ENCODE results near the gene RUNX1.

RUNX1 gene

DNA sequence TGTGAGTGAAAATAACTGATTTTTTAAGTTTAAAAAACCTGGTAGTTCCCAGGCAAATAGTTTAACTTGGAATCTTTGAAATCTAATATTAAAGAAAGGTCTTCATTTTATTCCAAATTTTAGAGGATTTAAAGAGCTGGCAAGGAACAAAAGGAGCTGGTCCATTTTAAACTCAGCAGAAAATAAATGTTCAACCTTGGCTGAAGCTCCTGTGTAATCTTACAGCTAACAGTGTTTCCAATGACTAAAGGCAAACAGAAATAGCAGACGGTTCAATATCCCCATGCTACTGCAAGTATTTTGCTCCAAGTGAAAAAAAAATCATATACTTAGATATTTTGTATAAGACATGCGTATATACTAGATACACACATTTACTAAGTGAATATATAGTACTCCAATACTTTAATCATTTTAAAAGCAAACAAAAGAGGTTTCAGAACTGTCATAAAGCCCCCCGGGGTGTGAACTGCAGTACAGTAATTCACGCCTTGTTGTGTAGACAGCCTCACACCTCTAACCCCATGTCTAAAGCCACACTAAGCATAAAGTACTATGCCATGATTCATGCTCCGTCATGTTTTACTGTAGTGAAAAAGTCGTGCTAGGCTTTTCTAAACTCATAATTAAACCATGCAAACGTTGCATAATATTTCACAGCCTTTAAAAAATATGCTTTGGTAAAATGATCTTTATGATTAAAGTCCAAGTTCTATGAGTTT is 248.1 kb downstream of the RUNX1 start:
- Mint-ChIP-seq H3K4me1 (peaks cover 61% of the 10 kb centered on the region), H3K4me3 (no peak overlapping the region), H3K27ac (peak overlapping the region; percentile 8 to 88 (median 59)), H3K9me3 (peaks cover 21% of the 10 kb centered on the region), H3K27me3 (ENCODE audit: low read depth) (peaks cover 8% of the 10 kb centered on the region), H3K36me3 (ENCODE audit: low read depth) (peaks cover 12% of the 10 kb centered on the region)
- TF ChIP-seq, protein P1, sequence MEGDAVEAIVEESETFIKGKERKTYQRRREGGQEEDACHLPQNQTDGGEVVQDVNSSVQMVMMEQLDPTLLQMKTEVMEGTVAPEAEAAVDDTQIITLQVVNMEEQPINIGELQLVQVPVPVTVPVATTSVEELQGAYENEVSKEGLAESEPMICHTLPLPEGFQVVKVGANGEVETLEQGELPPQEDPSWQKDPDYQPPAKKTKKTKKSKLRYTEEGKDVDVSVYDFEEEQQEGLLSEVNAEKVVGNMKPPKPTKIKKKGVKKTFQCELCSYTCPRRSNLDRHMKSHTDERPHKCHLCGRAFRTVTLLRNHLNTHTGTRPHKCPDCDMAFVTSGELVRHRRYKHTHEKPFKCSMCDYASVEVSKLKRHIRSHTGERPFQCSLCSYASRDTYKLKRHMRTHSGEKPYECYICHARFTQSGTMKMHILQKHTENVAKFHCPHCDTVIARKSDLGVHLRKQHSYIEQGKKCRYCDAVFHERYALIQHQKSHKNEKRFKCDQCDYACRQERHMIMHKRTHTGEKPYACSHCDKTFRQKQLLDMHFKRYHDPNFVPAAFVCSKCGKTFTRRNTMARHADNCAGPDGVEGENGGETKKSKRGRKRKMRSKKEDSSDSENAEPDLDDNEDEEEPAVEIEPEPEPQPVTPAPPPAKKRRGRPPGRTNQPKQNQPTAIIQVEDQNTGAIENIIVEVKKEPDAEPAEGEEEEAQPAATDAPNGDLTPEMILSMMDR (IDR thresholded peaks at IDR 0.05; ENCODE audit: unreplicated experiment in 3 of 3): no peak

DNA sequence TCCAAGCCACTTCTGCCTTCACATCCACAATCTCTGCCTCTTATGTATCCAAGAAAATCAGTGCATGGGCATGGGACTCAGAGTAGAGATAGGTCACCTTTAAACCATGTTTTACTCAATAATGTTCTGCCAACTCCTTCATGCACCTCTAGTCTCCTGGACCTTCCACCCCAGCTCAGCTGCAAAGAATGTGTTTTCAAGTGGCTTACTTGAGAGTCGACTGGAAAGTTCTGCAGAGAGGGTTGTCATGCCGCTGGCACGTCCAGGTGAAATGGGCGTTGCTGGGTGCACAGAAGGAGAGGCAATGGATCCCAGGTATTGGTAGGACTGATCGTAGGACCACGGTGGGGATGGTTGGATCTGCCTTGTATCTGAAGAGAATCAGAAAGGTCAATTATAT is 250.0 kb downstream of the RUNX1 start:
- peaks cover 6% of the 10 kb centered on the region for H3K9me3 Mint-ChIP-seq
- TF ChIP-seq, protein P1 (IDR thresholded peaks at IDR 0.05; ENCODE audit: unreplicated experiment in 3 of 3): no peak
- H3K4me3 Mint-ChIP-seq: no peak overlapping the region
- H3K36me3 Mint-ChIP-seq (ENCODE audit: low read depth): peaks cover 2% of the 10 kb centered on the region
- H3K27ac Mint-ChIP-seq: peak overlapping the region in 1 of 3 experiments; percentile 88
- H3K4me1 Mint-ChIP-seq: peaks cover 79% of the 10 kb centered on the region
- peaks cover 13% of the 10 kb centered on the region for H3K27me3 Mint-ChIP-seq (ENCODE audit: low read depth)

DNA sequence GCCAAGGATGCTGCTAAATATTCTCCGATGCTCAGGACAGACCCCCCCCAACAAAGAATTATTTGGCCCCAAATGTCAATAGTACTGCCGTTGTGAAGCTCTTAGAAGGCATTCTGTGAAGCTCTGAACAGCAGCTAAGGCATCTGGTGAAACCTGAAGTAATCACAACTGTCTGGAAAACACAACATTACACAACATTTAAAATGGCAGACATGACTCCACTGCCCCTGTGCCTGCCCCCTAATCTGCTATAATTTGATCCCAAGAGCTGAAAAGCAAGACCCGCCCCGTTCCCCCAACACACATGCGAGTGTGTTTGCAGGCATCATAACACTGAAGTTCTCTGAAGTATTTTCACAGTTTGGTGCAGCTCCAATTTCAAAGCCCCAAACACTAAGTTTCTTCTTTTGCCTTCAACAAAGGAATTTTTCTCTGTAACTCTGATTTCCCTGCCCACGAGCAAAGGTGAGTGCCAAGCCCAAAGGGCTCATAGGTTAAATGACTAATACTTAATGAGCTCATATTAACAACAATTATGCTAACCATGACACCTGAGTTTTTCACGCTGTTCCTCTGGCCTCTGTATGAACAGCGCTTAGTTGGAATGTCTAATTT is 251.1 kb downstream of the RUNX1 start:
- Mint-ChIP-seq H3K9me3 (peaks cover 2% of the 10 kb centered on the region), H3K36me3 (ENCODE audit: low read depth) (no peaks in the 10 kb centered on the region), H3K4me3 (no peak overlapping the region), H3K27me3 (ENCODE audit: low read depth) (peaks cover 13% of the 10 kb centered on the region), H3K27ac (peak overlapping the region; percentile 15 to 59 (median 21)), H3K4me1 (peaks cover 79% of the 10 kb centered on the region)
- TF ChIP-seq, protein P1 (IDR thresholded peaks at IDR 0.05; ENCODE audit: unreplicated experiment in 3 of 3): no peak

DNA sequence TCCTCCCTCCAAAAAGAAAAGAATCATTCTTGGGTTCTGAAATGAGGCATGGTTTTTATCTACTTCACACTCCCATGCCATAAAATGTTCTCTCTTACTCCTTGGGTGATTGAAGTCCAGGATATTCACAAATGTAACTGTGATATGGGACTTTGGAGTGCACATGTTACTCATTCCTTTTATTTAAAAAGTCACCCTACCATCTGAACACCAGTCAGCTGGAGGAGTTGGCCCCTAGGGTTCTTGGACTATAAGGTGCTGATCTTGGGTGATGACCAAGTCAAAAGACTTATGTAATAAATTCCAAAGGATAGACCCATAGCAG is 251.9 kb downstream of the RUNX1 start:
- Mint-ChIP-seq H3K27me3 (ENCODE audit: low read depth) (peaks cover 13% of the 10 kb centered on the region), H3K4me3 (no peak overlapping the region), H3K9me3 (no peaks in the 10 kb centered on the region), H3K36me3 (ENCODE audit: low read depth) (no peaks in the 10 kb centered on the region), H3K27ac (peak overlapping the region; percentile 84 to 93 (median 91)), H3K4me1 (peaks cover 71% of the 10 kb centered on the region)
- TF ChIP-seq, protein P1 (IDR thresholded peaks at IDR 0.05; ENCODE audit: unreplicated experiment in 3 of 3): no peak

DNA sequence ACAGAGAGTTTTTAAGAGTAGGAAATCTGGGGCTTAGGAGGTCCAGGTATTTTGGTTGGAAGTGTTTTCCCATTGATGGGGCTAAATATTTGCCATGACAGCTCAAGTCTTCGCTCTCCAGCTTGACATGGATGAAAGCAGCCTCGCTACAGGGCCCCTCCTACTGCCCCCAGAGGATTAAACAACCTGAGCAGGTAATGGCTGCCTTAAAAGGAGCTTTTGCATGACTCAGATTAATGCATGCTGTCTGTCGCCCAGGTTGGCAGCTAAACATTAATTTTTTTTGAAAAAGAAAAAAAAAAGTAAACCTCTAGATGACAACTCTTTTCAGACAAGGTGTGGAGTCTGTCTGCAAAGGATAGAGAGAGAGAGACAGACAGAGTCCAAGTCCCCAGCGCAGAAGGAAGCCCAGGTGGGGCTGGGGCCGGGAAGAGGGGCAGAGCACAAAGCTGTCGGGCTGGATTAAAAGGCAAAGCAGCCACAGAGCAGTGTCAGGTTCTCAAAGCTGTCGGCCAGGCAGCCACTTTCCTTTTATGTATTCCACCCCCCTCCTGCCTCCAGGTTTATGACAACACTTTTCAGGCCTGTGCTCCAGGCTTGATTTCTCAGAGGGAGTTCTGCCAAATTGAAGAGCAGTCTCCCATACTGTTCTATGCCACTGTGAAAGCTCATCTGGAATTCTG is 252.4 kb downstream of the RUNX1 start:
- Mint-ChIP-seq H3K4me1 (peaks cover 66% of the 10 kb centered on the region), H3K36me3 (ENCODE audit: low read depth) (no peaks in the 10 kb centered on the region), H3K4me3 (no peak overlapping the region), H3K9me3 (no peaks in the 10 kb centered on the region), H3K27ac (peak overlapping the region; percentile 84 to 93 (median 91)), H3K27me3 (ENCODE audit: low read depth) (peaks cover 13% of the 10 kb centered on the region)
- TF ChIP-seq, protein P1 (IDR thresholded peaks at IDR 0.05; ENCODE audit: unreplicated experiment in 3 of 3): no peak
